Muscle layer of colon (tissue), 2 donors: ENCODE results near the gene TEKT1.

Experiments
- H3K27ac ChIP-seq: one replicate; pipeline ENCODE4 v1.7.0; 2013; ENCODE audit warnings: low read depth, mild to moderate bottlenecking, low read length, moderate library complexity
- H3K27me3 ChIP-seq, 2 donors: one replicate each; pipeline ENCODE4 v1.7.0; 2013; ENCODE audit warnings: low read length in 2 of 2, mild to moderate bottlenecking in 2 of 2; ENCODE audit not compliant: insufficient read depth in 2 of 2, control insufficient read depth in 1 of 2
- H3K36me3 ChIP-seq: one replicate; pipeline ENCODE4 v1.7.0; 2013; ENCODE audit warnings: mild to moderate bottlenecking, low read length; ENCODE audit not compliant: insufficient read depth
- H3K4me1 ChIP-seq: one replicate; pipeline ENCODE4 v1.7.0; 2013; ENCODE audit warnings: mild to moderate bottlenecking, low read length; ENCODE audit not compliant: insufficient read depth
- H3K4me3 ChIP-seq, 2 donors: one replicate each; pipeline ENCODE4 v1.7.0; 2013; ENCODE audit warnings: low read length in 2 of 2, low read depth in 1 of 2, mild to moderate bottlenecking in 1 of 2, moderate library complexity in 1 of 2
- H3K9ac ChIP-seq: one replicate; pipeline ENCODE4 v1.7.0; 2013; ENCODE audit warnings: low read length
- H3K9me3 ChIP-seq: one replicate; pipeline ENCODE4 v1.7.0; 2013; ENCODE audit warnings: mild to moderate bottlenecking, low read length
- donor health status: abdominal sarcoma.
- donor health status: Adenocarcinoma of cecum.

The TEKT1 gene

DNA sequence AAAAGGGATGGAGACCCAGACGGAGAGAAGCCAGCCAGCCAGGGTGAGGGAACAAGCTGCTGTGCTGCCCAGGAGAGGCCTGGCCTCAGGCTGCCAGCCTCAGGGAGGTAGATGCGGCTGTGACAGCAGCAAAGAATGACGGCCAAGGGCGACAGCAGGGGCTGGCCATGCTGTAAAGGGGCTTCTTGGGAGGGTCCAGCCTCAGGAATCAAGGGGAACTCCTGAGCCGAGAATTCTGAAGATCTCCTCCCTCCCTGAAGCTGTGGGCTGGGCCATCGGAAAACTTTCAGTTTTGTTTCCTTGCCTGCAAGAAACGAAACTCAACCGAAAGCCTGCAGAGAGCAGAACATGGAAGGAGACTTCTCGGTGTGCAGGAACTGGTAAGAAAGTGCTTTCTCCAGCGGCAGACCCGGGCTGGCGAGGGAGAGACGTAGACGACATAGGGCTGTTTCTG, 75.8 kb downstream of the TEKT1 start, which contains the start of gene XAF1:
Gene XAF1 (plus strand): TSS at position 316 of the 454 bp plus-strand sequence. CDS start 33 bp downstream, at position 349.
- Histone ChIP-seq H3K4me3 (peak within 1 kb of the TSS; percentile 43 to 67), H3K9ac (peak within 1 kb of the TSS; percentile 36), H3K4me1 (peaks cover 36% of the 10 kb centered on the region), H3K27ac (peak within 1 kb of the TSS; percentile 55), H3K9me3 (no peaks in the 10 kb centered on the region), H3K27me3 (no peaks in the 10 kb centered on the region), H3K36me3 (peaks cover 5% of the 10 kb centered on the region)

DNA sequence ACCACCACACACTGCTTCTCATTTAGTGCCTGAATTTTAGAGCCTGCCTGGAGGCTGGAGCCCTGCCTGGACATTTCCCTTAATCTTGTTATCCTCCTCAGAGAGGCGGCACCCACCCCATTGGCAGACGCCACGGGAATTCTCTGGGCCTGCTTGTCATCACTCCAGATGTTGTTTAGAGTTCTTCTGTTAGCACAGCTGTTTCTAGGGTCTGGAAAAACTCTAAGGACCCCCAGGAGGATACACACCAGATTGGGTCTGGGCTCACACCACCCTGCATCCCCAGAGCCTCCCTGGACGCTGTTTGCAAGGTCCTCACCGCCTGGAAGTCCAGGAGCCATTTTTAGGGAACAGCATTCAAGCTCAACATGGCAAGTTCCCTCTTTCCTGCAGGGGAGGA, 76.2 kb downstream of the TEKT1 start:
- peaks cover 5% of the 10 kb centered on the region for H3K36me3 ChIP-seq
- H3K4me1 ChIP-seq: peaks cover 36% of the 10 kb centered on the region
- peak overlapping the region; percentile 22 for H3K27ac ChIP-seq
- peak overlapping the region; percentile 43 to 67 for H3K4me3 ChIP-seq
- no peaks in the 10 kb centered on the region for H3K27me3 ChIP-seq
- H3K9me3 ChIP-seq: no peaks in the 10 kb centered on the region
- peak overlapping the region; percentile 36 for H3K9ac ChIP-seq

DNA sequence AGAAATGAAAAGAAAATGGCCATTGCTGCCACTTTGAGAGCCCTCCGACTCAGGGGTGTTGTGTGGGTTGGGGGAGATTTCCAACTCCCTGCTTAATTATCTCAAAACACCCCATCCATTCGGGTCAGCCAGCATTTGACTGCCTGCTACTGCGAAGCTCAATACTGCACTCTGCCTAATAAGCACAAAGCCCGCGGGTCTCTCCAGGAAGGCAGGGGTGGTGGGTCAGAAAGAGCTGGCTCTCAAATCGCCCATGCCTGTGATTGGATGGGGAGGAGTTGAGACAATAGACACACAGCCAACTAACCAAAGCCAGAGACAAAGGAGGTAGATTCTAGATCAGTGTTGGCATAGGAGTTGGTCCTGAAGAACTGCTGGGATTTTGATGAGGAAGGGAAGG, 78.0 kb downstream of the TEKT1 start:
- H3K27me3 ChIP-seq: no peaks in the 10 kb centered on the region
- H3K9me3 ChIP-seq: no peaks in the 10 kb centered on the region
- peak overlapping the region in 1 of 2 donors; percentile 35 for H3K4me3 ChIP-seq
- H3K9ac ChIP-seq: no peak overlapping the region
- H3K36me3 ChIP-seq: no peaks in the 10 kb centered on the region
- H3K4me1 ChIP-seq: peaks cover 36% of the 10 kb centered on the region
- H3K27ac ChIP-seq: no peak overlapping the region

DNA sequence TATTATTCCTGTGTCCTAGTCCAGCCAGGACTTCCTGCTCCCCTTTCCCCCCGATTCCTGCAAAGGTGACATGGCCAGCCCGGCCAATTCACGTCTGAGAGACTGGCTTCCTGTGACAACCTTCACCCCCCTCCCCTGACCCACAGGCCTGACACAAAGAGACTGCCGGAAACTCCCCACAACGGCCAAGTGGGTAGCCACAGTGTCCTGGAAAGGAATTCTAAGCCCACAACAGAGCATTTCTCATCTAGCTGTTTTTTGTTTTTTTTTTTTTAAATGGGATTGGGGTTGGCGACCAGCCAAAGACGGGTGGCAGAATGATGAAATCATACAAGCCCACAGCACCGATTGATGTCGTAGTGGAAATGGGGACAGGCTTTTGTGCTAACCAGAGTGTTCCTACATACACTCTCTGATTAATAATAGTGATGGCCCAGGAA, 78.5 kb downstream of the TEKT1 start:
- peaks cover 36% of the 10 kb centered on the region for H3K4me1 ChIP-seq
- no peaks in the 10 kb centered on the region for H3K36me3 ChIP-seq
- H3K4me3 ChIP-seq: peak overlapping the region in 1 of 2 donors; percentile 35
- H3K9me3 ChIP-seq: no peaks in the 10 kb centered on the region
- H3K27ac ChIP-seq: no peak overlapping the region
- no peaks in the 10 kb centered on the region for H3K27me3 ChIP-seq
- peak overlapping the region; percentile 45 for H3K9ac ChIP-seq

DNA sequence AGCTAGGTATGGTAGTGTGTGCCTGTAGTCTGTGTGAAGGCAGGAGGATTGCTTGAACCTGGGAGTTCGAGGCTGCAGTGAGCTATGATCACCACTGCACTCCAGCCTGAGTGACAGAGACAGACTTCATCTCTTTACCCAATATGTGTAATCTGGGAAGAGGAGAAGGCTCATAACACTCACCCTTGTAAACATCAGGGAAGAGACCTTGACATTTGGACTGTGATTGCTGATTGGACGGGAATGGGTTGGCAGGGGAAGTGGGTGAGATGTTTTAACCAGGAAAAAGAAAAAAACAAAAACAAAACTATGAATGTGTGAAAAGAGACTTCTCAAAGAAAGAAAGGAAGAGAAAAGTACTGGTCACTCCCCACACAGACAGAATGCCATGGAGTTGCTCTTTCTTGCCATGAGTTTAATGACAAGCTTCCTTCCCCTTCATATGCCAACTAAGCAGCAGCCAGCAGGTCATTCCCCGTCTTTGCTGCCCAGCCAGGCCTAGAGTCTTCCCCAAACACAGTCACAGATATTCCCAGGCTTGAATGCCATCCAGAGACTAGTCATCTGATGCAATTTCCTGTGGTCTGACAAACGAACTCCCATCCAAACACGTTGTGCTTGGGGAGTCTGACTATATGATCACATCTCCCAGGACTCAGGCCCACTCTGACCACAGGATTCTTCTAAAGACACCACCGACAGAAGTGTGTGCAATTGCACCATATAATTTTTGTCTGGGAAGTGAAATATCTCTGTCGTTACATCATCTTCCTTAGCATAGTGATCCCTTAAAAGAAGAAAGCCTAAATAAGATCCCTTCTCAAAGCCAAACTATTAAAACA, 79.2 kb downstream of the TEKT1 start:
- H3K36me3 ChIP-seq: no peaks in the 10 kb centered on the region
- H3K27me3 ChIP-seq: no peaks in the 10 kb centered on the region
- peak overlapping the region in 1 of 2 donors; percentile 35 for H3K4me3 ChIP-seq
- no peak overlapping the region for H3K27ac ChIP-seq
- H3K4me1 ChIP-seq: peaks cover 32% of the 10 kb centered on the region
- no peaks in the 10 kb centered on the region for H3K9me3 ChIP-seq
- peak overlapping the region; percentile 45 for H3K9ac ChIP-seq

DNA sequence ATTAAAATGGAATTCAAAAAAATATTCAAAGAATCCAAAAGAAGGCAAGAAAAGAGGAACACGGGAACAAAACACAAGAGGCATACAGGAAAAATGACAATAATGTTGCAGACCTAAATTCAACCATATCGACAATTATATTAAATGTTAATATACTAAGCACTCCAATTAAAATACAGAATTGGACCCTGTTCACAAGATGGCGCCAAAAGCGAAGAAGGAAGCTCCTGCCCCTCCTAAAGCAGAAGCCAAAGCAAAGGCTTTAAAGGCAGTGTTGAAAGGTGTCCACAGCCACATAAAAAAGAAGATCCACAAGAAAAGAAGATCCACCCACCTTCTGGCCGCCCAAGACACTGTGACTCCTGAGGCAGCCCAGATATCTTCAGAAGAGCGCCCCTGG, 82.0 kb downstream of the TEKT1 start:
- no peak overlapping the region for H3K9ac ChIP-seq
- no peak overlapping the region for H3K27ac ChIP-seq
- H3K9me3 ChIP-seq: no peaks in the 10 kb centered on the region
- peaks cover 15% of the 10 kb centered on the region for H3K4me1 ChIP-seq
- H3K36me3 ChIP-seq: no peaks in the 10 kb centered on the region
- no peak overlapping the region for H3K4me3 ChIP-seq
- H3K27me3 ChIP-seq: no peaks in the 10 kb centered on the region

DNA sequence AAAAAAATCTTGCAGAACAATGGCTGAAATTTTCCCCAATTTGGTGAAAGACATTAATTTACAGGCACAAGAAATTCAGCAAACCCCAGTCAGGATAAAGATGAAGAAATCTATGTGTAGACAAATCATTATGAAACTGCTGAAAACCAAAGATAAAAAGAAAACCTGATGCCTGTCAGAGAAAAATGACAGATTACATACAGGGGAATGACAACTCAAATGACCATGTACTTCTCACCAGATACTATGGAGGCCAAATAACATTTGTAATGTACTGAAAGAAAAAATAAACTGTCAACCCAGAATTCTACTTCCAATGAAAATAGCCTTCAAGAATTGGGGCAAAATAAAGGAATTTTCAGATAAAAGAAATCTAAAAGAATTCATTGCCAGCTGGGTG, 82.9 kb downstream of the TEKT1 start:
- no peaks in the 10 kb centered on the region for H3K36me3 ChIP-seq
- peaks cover 15% of the 10 kb centered on the region for H3K4me1 ChIP-seq
- H3K9me3 ChIP-seq: no peaks in the 10 kb centered on the region
- H3K27ac ChIP-seq: no peak overlapping the region
- no peaks in the 10 kb centered on the region for H3K27me3 ChIP-seq
- H3K4me3 ChIP-seq: no peak overlapping the region
- no peak overlapping the region for H3K9ac ChIP-seq
